ENCODE results near the gene MAN1C1. TPM values are rescaled to one million over a fixed set of nuclear protein-coding genes. Genes with fewer than 3 reads are reported as not detected.

MAN1C1 gene
- total and polyA plus RNA-seq, 9 of the 15 experiments (the other 6 are each of a cell fraction or from before 2014, with no cell fraction given), result 0.04 to 0.44 (median 0.10) TPM; not detected in 3

DNA sequence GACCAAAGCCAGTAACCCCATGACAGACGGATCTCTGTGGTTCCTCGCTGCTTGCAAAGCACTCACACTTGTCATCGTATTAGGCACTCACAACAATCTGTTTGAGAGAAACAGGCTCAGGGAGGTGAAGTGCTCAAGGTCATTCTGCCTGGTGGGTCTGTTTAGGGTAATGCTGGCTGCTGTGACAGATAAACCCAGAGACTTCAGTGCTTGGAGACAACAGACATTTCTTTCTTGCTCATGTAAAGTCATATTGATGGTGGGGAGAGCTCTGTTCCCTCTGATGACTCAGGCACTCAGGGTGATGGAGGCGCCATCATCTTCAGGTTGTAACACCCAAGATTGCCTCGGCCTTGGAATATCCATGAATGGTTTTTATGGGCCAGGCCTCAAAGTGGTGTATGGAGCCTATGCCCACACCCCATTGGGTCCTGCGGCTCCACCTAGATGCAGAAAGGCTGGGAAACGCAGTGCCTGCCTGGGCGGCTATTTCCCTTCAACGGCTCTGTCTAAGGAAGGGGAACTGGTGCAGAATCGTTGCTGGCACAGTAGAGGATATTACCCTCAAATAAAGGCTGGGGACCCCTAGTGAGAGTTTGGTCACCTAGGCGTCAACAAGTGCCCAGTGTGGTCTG, 111.8 kb downstream of the MAN1C1 start:
- DNase-seq (ENCODE audit: extremely low read depth in 1 of 4, low spot score in 3 of 4) (peak in 1 of 4 experiments; percentile 11), ATAC-seq (no peak; the same call in 2 of the 3 replicates), FAIRE-seq (peak; percentile 51)
- peaks cover 0 to 9% of the 10 kb centered on the region in 2 experiments; a peak in 4 of 5 replicates for H3K4me1 ChIP-seq (replicated peaks in 1 of 2; ENCODE audit: control insufficient read depth in 2 of 2, insufficient read depth in 2 of 2, low read length in 2 of 2)
- BruUV-seq (replicated peaks), result no TSS peak
- intact Hi-C loops (cut with micrococcal nuclease), result no loop called here
- H3K9me3 ChIP-seq (replicated peaks; ENCODE audit: control insufficient read depth, insufficient read depth, low read depth, low read length), result no peaks in the 10 kb centered on the region
- H3K4me2 ChIP-seq (ENCODE audit: insufficient read depth, low read length), result no peak overlapping the region
- in situ Hi-C loops (cut with MboI), result no loop called here
- H3K4me3 ChIP-seq, result no peak overlapping the region
- no peaks in the 10 kb centered on the region for H3K79me2 ChIP-seq (ENCODE audit: control insufficient read depth, insufficient read depth, low read length)
- 13% methylated on average over 11 of the region's 11 CpGs for WGBS (ENCODE audit: insufficient coverage, low coverage, missing lambda C conversion rate)
- peak overlapping the region in 1 of 2 experiments; percentile 39; a peak in 1 of 4 replicates for H3K9ac ChIP-seq (ENCODE audit: insufficient read depth in 1 of 2, low read depth in 2 of 2, low read length in 2 of 2)
- H3K9me1 ChIP-seq (ENCODE audit: control insufficient read depth, insufficient read depth, low read length), result no peaks in the 10 kb centered on the region
- POLR2A ChIA-PET, result interaction anchor here (0.6 to 2.4 kb wide), 2 partner anchors 15 to 157 kb away, joined by 3 to 6 read pairs; no protein-coding TSS in a partner anchor
- no peaks in the 10 kb centered on the region for H3K36me3 ChIP-seq (ENCODE audit: control insufficient read depth, insufficient read depth, low read length)
- CTCF ChIA-PET (ENCODE audit: low intra/inter-chr PET ratio), result no interaction called here
- TF ChIP-seq ESRRA (IDR thresholded peaks at IDR 0.05; ENCODE audit: borderline replicate concordance, low read depth) (peak; percentile 26; the same call in 1 of the 2 replicates), ZNF12 (CRISPR knock-in tag; IDR thresholded peaks at IDR 0.05) (peak; percentile 97), POLR2AphosphoS2 (IDR thresholded peaks at IDR 0.05; ENCODE audit: low read length) (no peak)
- H3K27me3 ChIP-seq (ENCODE audit: control insufficient read depth in 2 of 2, insufficient read depth in 2 of 2, low read length in 2 of 2), result peaks cover 46 to 81% of the 10 kb centered on the region in 2 experiments
- H3K27ac ChIP-seq (ENCODE audit: extremely low read depth, low read depth, low read length), result no peak overlapping the region
- 0 out of 2 replicates have a peak, but pooled peaks cover 8% of the 10 kb centered on the region for H4K20me1 ChIP-seq (replicated peaks; ENCODE audit: control insufficient read depth, insufficient read depth, low read length)
- no peak overlapping the region for H2AFZ ChIP-seq (ENCODE audit: low read depth, low read length)

DNA sequence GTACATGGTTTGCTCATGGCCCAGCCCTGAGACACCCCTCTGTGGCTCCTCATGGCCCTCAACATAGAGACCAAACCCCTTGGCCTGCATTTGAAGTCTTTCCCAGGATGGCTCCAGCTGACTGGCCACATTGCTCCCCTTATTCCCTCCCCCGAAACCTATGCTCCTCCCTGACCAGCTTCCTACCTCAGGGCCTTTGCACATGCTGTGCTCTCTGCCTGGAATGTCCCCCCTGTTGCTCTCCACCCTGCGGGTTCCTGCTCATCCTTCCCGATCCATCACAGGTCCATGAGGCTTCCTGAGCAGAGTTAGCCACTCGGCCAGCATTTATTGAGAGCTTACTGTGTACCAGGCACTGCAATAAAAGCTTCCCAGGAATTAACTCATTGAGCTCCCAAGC, 112.5 kb downstream of the MAN1C1 start:
- peaks cover 43 to 77% of the 10 kb centered on the region in 2 experiments for H3K27me3 ChIP-seq (ENCODE audit: control insufficient read depth in 2 of 2, insufficient read depth in 2 of 2, low read length in 2 of 2)
- ChIA-PET CTCF (ENCODE audit: low intra/inter-chr PET ratio) (no interaction called here), POLR2A (interaction anchor here (0.6 to 2.4 kb wide), 3 partner anchors 9 to 158 kb away, joined by 3 to 6 read pairs (median 3); no protein-coding TSS in a partner anchor)
- no peak overlapping the region for H3K9ac ChIP-seq (ENCODE audit: insufficient read depth in 1 of 2, low read depth in 2 of 2, low read length in 2 of 2)
- no peaks in the 10 kb centered on the region for H3K36me3 ChIP-seq (ENCODE audit: control insufficient read depth, insufficient read depth, low read length)
- H2AFZ ChIP-seq (ENCODE audit: low read depth, low read length), result no peak overlapping the region
- 0 out of 2 replicates have a peak, but pooled peaks cover 8% of the 10 kb centered on the region for H4K20me1 ChIP-seq (replicated peaks; ENCODE audit: control insufficient read depth, insufficient read depth, low read length)
- 5% methylated on average over 4 of the region's 4 CpGs for WGBS (ENCODE audit: insufficient coverage, low coverage, missing lambda C conversion rate)
- ATAC-seq, result no peak
- BruUV-seq (replicated peaks), result no TSS peak
- peaks cover 0 to 9% of the 10 kb centered on the region in 2 experiments; a peak in 4 of 5 replicates for H3K4me1 ChIP-seq (replicated peaks in 1 of 2; ENCODE audit: control insufficient read depth in 2 of 2, insufficient read depth in 2 of 2, low read length in 2 of 2)
- intact Hi-C loops (cut with micrococcal nuclease), result no loop called here
- H3K9me3 ChIP-seq (replicated peaks; ENCODE audit: control insufficient read depth, insufficient read depth, low read depth, low read length), result no peaks in the 10 kb centered on the region
- no peak overlapping the region for H3K4me3 ChIP-seq
- in situ Hi-C loops (cut with MboI), result no loop called here
- no peaks in the 10 kb centered on the region for H3K9me1 ChIP-seq (ENCODE audit: control insufficient read depth, insufficient read depth, low read length)
- FAIRE-seq, result no peak
- H3K79me2 ChIP-seq (ENCODE audit: control insufficient read depth, insufficient read depth, low read length), result no peaks in the 10 kb centered on the region
- H3K4me2 ChIP-seq (ENCODE audit: insufficient read depth, low read length), result no peak overlapping the region
- DNase-seq (ENCODE audit: extremely low read depth in 1 of 4, low spot score in 3 of 4), result no peak
- no peak overlapping the region for H3K27ac ChIP-seq (ENCODE audit: extremely low read depth, low read depth, low read length)
- 0 out of 4 replicates have a peak, but pooled peaks of 1 of the 2 experiments have one; percentile 13 for TF ChIP-seq RCOR1 (IDR thresholded peaks at IDR 0.05; ENCODE audit: borderline replicate concordance in 1 of 2, low read depth in 2 of 2, low read length in 2 of 2)
- peak; percentile 75 for TF ChIP-seq SMARCA5 (IDR thresholded peaks at IDR 0.05)
- 0 out of 4 replicates have a peak, but pooled peaks of 1 of the 2 experiments have one; percentile 27 for TF ChIP-seq KDM1A (IDR thresholded peaks at IDR 0.05)
- TF ChIP-seq, protein P1, sequence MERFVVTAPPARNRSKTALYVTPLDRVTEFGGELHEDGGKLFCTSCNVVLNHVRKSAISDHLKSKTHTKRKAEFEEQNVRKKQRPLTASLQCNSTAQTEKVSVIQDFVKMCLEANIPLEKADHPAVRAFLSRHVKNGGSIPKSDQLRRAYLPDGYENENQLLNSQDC (CRISPR knock-in tag; IDR thresholded peaks at IDR 0.05), result no peak
- TF ChIP-seq BCOR (IDR thresholded peaks at IDR 0.05), result peak; percentile 57; the same call in 1 of the 2 replicates
- peak; percentile 63 for TF ChIP-seq RBM25 (IDR thresholded peaks at IDR 0.05; ENCODE audit: low read depth, low read length, severe bottlenecking)
- no peak for TF ChIP-seq MXI1 (IDR thresholded peaks at IDR 0.05; ENCODE audit: low read depth, low read length)
- TF ChIP-seq CAMTA2 (CRISPR knock-in tag; conservative IDR thresholded peaks at IDR 0.05), result no peak
- no peak for TF ChIP-seq ZNF23 (CRISPR knock-in tag; IDR thresholded peaks at IDR 0.05)
- no peak for TF ChIP-seq ZNF274 (IDR thresholded peaks at IDR 0.05; ENCODE audit: borderline replicate concordance, low read depth, low read length)
- no peak for TF ChIP-seq TCF3 (CRISPR knock-in tag; IDR thresholded peaks at IDR 0.05)
- TF ChIP-seq RAD21 (CRISPR knock-in tag; conservative IDR thresholded peaks at IDR 0.05 in 1 of 2, IDR thresholded peaks at IDR 0.05 in 1 of 2), result no peak
- TF ChIP-seq ELF1 (tag; IDR thresholded peaks at IDR 0.05), result no peak
- no peak for TF ChIP-seq ZBTB1 (CRISPR knock-in tag; IDR thresholded peaks at IDR 0.05; ENCODE audit: borderline replicate concordance, low read depth)
